HepG2 (cell line): Measurements from ENCODE around the gene MAP3K14. TPM values are rescaled to one million over a fixed set of nuclear protein-coding genes. Genes with fewer than 3 reads are reported as not detected.

Experiments
- ARID4A ChIP-seq: sonication (generic); formaldehyde crosslinking; IDR thresholded peaks from 2 replicates; pipeline ENCODE4 v1.5.0; 2020; ENCODE audit warnings: mild to moderate bottlenecking, missing genetic modification reagents, borderline replicate concordance
- CAMTA2 ChIP-seq: sonication (generic); formaldehyde crosslinking; IDR thresholded peaks from 2 replicates; pipeline ENCODE4 v1.4.0; 2020; ENCODE audit warnings: mild to moderate bottlenecking, missing genetic modification reagents, borderline replicate concordance
- HDAC1 ChIP-seq: sonication (generic); formaldehyde crosslinking; IDR thresholded peaks from 2 replicates; pipeline ENCODE4 v1.5.1; 2020; ENCODE audit warnings: mild to moderate bottlenecking, missing genetic modification reagents
- HNRNPL ChIP-seq: fragments of 200-400 bp; formaldehyde crosslinking; IDR thresholded peaks from 2 replicates; pipeline ENCODE4 v1.6.1; 2017; ENCODE audit warnings: mild to moderate bottlenecking, low read depth, low read length
- MEF2D ChIP-seq: sonication (generic); formaldehyde crosslinking; IDR thresholded peaks from 2 replicates; pipeline ENCODE4 v1.5.1; 2020; ENCODE audit warnings: mild to moderate bottlenecking, missing genetic modification reagents
- MNT ChIP-seq: fragments of 450-650 bp; IDR thresholded peaks from 2 replicates; pipeline ENCODE4 v1.6.1; 2016
- NR0B2 ChIP-seq: sonication (generic); formaldehyde crosslinking; IDR thresholded peaks from 2 replicates; pipeline ENCODE4 v1.4.0; 2020; ENCODE audit warnings: mild to moderate bottlenecking, missing genetic modification reagents
- SALL1 ChIP-seq: sonication (generic); formaldehyde crosslinking; IDR thresholded peaks from 2 replicates; pipeline ENCODE4 v1.8.0; 2022; ENCODE audit warnings: mild to moderate bottlenecking, missing genetic modification reagents
- SAP130 ChIP-seq: IDR thresholded peaks from 2 replicates; pipeline ENCODE4 v1.6.1; 2016; ENCODE audit warnings: low read depth
- ZMYM4 ChIP-seq: sonication (generic); formaldehyde crosslinking; IDR thresholded peaks from 2 replicates; pipeline ENCODE4 v1.8.1; 2023; ENCODE audit warnings: mild to moderate bottlenecking, missing genetic modification reagents
- ZNF513 ChIP-seq: sonication (generic); formaldehyde crosslinking; conservative IDR thresholded peaks from 2 replicates; pipeline ENCODE4 v1.5.0; 2020; ENCODE audit warnings: missing genetic modification reagents
- ZNF770 ChIP-seq: sonication (generic); formaldehyde crosslinking; IDR thresholded peaks from 2 replicates; pipeline ENCODE4 v1.5.0; 2020; ENCODE audit warnings: mild to moderate bottlenecking, missing genetic modification reagents
- polyA plus RNA-seq, 8 experiments: library from polyadenylated mRNA; depleted of rRNA in 3 of 8; stranded (reverse) in 7 of 8; unstranded in 1 of 8; fragments of >200 nt; fragmentation: Illumina TruSeq in 4 of 8; extraction: Trizol in 4 of 8; gene quantifications; 2 replicates each; pipeline versions ENCODE4 v1.2.1 to v1.2.3, GENCODE V29; 2011 to 2016; ENCODE audit warnings: low read depth in 4 of 8, missing spikeins in 1 of 8, mixed read lengths in 1 of 8; ENCODE audit not compliant: insufficient read depth in 1 of 8
- total RNA-seq, 5 experiments: library from RNA; depleted of rRNA; stranded (reverse); fragments of >200 nt; fragmentation: Illumina TruSeq; extraction: Trizol; gene quantifications; 2 replicates each; pipeline ENCODE4 v1.2.3, GENCODE V29; 2016; ENCODE audit warnings: low read depth in 1 of 5

The MAP3K14 gene
- total and polyA plus RNA-seq, 2 of the 13 experiments (the other 11 are each of a cell fraction or from before 2014, with no cell fraction given): 2.6 TPM

- TF ChIP-seq CAMTA2 (peak; percentile 84; the same call in 1 of the 2 replicates), ZNF513 (peak; percentile 55; the same call in 1 of the 2 replicates), ARID4A (CRISPR knock-in tag) (peak; percentile 31; the same call in 1 of the 2 replicates), MEF2D (CRISPR knock-in tag) (no peak), HDAC1 (CRISPR knock-in tag) (peak; percentile 14; the same call in 1 of the 2 replicates), SALL1 (CRISPR knock-in tag) (peak; percentile 26; the same call in 1 of the 2 replicates), HNRNPL (peak; percentile 75; the same call in 1 of the 2 replicates), MNT (no peak), ZMYM4 (CRISPR knock-in tag) (no peak), ZNF770 (CRISPR knock-in tag) (peak; percentile 80), NR0B2 (CRISPR knock-in tag) (peak; percentile 60; the same call in 1 of the 2 replicates), SAP130 (CRISPR knock-in tag) (peak; percentile 46)
These were observed 85.2 kb downstream of the MAP3K14 start (continued) for GRCh38 chr17:45231481-45232116.
